ENCODE measurements around the gene CACHD1.

Gene CACHD1

DNA sequence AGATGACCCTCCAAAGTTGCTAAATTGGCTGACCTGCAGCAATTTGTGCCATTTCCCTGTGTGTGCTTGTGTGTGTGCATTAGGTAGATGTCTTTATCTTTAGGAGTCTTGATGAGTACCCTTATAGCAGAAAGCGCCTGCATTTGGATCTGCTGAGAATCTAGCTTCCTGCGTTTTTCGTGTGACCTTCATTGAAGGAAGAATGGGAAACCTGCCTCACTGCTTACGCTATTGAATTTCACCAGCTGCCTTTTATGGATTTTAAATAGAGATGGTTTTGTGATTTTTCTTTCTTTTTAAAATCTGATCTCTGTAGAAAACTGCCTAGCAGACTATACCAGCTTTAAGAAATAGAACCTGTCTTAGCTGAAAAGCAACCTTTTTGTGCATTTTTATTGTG lies 124.5 kb downstream of the CACHD1 start:
- Histone ChIP-seq H3K27ac (replicated peaks) (no peak overlapping the region), H3K4me3 (replicated peaks; ENCODE audit: insufficient read depth, low read length) (no peak overlapping the region), H3K27me3 (ENCODE audit: insufficient read depth, poor library complexity, severe bottlenecking) (peaks cover 3% of the 10 kb centered on the region)
- TF ChIP-seq SPI1 (IDR thresholded peaks at IDR 0.05; ENCODE audit: borderline replicate concordance, low read depth) (no peak), POLR2AphosphoS5 (IDR thresholded peaks at IDR 0.05; ENCODE audit: low read depth) (no peak), GABPA (IDR thresholded peaks at IDR 0.05; ENCODE audit: low read depth) (no peak)
- TF ChIP-seq, protein P1, sequence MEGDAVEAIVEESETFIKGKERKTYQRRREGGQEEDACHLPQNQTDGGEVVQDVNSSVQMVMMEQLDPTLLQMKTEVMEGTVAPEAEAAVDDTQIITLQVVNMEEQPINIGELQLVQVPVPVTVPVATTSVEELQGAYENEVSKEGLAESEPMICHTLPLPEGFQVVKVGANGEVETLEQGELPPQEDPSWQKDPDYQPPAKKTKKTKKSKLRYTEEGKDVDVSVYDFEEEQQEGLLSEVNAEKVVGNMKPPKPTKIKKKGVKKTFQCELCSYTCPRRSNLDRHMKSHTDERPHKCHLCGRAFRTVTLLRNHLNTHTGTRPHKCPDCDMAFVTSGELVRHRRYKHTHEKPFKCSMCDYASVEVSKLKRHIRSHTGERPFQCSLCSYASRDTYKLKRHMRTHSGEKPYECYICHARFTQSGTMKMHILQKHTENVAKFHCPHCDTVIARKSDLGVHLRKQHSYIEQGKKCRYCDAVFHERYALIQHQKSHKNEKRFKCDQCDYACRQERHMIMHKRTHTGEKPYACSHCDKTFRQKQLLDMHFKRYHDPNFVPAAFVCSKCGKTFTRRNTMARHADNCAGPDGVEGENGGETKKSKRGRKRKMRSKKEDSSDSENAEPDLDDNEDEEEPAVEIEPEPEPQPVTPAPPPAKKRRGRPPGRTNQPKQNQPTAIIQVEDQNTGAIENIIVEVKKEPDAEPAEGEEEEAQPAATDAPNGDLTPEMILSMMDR (IDR thresholded peaks at IDR 0.05; ENCODE audit: insufficient read depth, low read length), result no peak
- TF ChIP-seq, protein P2, sequence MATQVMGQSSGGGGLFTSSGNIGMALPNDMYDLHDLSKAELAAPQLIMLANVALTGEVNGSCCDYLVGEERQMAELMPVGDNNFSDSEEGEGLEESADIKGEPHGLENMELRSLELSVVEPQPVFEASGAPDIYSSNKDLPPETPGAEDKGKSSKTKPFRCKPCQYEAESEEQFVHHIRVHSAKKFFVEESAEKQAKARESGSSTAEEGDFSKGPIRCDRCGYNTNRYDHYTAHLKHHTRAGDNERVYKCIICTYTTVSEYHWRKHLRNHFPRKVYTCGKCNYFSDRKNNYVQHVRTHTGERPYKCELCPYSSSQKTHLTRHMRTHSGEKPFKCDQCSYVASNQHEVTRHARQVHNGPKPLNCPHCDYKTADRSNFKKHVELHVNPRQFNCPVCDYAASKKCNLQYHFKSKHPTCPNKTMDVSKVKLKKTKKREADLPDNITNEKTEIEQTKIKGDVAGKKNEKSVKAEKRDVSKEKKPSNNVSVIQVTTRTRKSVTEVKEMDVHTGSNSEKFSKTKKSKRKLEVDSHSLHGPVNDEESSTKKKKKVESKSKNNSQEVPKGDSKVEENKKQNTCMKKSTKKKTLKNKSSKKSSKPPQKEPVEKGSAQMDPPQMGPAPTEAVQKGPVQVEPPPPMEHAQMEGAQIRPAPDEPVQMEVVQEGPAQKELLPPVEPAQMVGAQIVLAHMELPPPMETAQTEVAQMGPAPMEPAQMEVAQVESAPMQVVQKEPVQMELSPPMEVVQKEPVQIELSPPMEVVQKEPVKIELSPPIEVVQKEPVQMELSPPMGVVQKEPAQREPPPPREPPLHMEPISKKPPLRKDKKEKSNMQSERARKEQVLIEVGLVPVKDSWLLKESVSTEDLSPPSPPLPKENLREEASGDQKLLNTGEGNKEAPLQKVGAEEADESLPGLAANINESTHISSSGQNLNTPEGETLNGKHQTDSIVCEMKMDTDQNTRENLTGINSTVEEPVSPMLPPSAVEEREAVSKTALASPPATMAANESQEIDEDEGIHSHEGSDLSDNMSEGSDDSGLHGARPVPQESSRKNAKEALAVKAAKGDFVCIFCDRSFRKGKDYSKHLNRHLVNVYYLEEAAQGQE (IDR thresholded peaks at IDR 0.05; ENCODE audit: insufficient replicate concordance, low read depth), result no peak
- DNase-seq (ENCODE audit: low read depth in 1 of 2, low spot score in 1 of 2), result no peak

DNA sequence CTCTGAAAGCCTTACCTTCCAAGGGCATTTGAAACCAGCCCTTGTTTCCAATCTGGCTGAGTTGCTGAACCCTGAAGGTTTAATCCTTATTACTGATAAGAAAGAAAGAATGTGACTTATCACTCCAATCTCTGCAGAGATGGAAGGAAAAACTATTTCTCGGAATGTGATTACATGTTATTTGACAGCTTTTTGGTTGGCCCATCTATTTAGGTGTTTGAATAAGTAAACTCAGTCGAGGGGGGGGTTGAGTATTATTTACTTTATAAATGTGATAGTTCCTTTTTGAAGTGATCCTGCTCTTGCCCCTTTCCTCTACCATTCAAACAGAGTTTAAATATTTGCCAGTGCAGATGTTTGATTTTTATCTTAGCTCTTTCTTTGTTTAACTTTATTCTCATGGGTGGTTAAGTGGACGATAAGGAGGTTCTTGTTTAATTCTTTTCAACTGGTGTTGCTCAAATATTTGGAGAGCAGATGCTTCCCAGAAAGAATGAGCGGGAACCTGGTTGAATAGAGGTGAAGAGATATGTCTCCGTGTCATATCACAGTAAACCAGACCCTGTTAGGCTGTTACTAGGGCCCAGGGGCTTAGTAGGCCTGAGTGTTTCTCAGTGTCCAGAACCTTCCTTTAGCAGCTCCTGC lies 126.1 kb downstream of the CACHD1 start:
- no peak for DNase-seq (ENCODE audit: low read depth in 1 of 2, low spot score in 1 of 2)
- Histone ChIP-seq H3K4me3 (replicated peaks; ENCODE audit: insufficient read depth, low read length) (no peak overlapping the region), H3K27me3 (ENCODE audit: insufficient read depth, poor library complexity, severe bottlenecking) (no peaks in the 10 kb centered on the region), H3K27ac (replicated peaks) (no peak overlapping the region)
- TF ChIP-seq POLR2AphosphoS5 (IDR thresholded peaks at IDR 0.05; ENCODE audit: low read depth) (no peak), GABPA (IDR thresholded peaks at IDR 0.05; ENCODE audit: low read depth) (no peak), SPI1 (IDR thresholded peaks at IDR 0.05; ENCODE audit: borderline replicate concordance, low read depth) (no peak)
- TF ChIP-seq, protein P2 (IDR thresholded peaks at IDR 0.05; ENCODE audit: insufficient replicate concordance, low read depth), result no peak
- TF ChIP-seq, protein P1 (IDR thresholded peaks at IDR 0.05; ENCODE audit: insufficient read depth, low read length), result no peak

DNA sequence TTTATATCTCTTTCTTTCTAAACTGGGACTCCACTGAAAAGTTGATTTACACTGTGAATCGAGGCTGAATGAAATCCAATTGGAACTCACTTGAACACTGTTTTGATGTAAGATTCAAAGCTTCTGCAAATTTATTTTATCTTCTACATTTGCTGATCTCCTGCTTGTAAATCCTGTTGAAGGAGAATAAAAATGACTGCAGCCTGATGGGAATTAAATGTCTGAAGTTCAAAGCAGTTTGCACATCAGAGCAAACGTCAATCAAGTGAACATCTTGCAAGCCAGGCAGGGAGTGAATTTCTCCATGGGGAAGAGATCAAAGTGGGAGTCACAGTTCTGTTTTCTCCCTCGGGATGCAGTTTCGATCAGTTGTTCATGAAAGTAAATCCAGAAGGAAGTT lies 127.2 kb downstream of the CACHD1 start:
- TF ChIP-seq POLR2AphosphoS5 (IDR thresholded peaks at IDR 0.05; ENCODE audit: low read depth), result no peak
- DNase-seq (ENCODE audit: low read depth in 1 of 2, low spot score in 1 of 2), result no peak
- H3K4me3 ChIP-seq (replicated peaks; ENCODE audit: insufficient read depth, low read length), result no peak overlapping the region
- no peaks in the 10 kb centered on the region for H3K27me3 ChIP-seq (ENCODE audit: insufficient read depth, poor library complexity, severe bottlenecking)
- H3K27ac ChIP-seq (replicated peaks), result no peak overlapping the region

DNA sequence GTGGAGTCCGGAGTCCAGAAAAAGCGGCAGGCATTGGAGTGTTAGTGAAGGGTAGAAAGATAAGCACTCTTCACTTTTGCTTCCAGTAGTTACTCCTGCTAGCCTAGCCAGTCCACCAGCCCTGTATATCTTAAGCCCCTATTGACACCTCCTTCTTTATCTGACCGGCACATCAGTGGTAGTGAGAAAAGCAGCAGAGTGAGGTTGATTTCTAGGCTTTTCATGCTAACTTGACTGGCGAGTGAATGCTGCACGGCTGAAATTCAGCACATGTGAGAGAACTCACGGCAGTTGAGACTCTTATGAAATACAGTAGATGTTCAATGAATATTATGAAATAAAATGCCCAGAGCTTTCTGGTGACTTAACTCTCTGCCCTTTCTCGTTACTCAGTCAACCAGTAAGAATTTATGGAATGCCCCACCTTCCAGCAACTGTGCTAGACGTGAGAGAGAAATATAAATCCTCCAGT lies 128.2 kb downstream of the CACHD1 start:
- no peak overlapping the region for H3K4me3 ChIP-seq (replicated peaks; ENCODE audit: insufficient read depth, low read length)
- no peak for TF ChIP-seq SPI1 (IDR thresholded peaks at IDR 0.05; ENCODE audit: borderline replicate concordance, low read depth)
- TF ChIP-seq POLR2AphosphoS5 (IDR thresholded peaks at IDR 0.05; ENCODE audit: low read depth), result no peak
- TF ChIP-seq, protein P1 (IDR thresholded peaks at IDR 0.05; ENCODE audit: insufficient read depth, low read length), result no peak
- no peak for TF ChIP-seq GABPA (IDR thresholded peaks at IDR 0.05; ENCODE audit: low read depth)
- TF ChIP-seq, protein P2 (IDR thresholded peaks at IDR 0.05; ENCODE audit: insufficient replicate concordance, low read depth), result no peak
- DNase-seq (ENCODE audit: low read depth in 1 of 2, low spot score in 1 of 2), result no peak
- no peak overlapping the region for H3K27ac ChIP-seq (replicated peaks)
- no peaks in the 10 kb centered on the region for H3K27me3 ChIP-seq (ENCODE audit: insufficient read depth, poor library complexity, severe bottlenecking)

Measured in HL-60 (cell line).